Endothelial cell of umbilical vein (primary cell): Measurements from ENCODE around the gene HES1.

Experiments
- EZH2 ChIP-seq: IDR thresholded peaks from 2 replicates; pipeline ENCODE4 v1.6.1; 2012; ENCODE audit warnings: borderline replicate concordance, low read depth, mild to moderate bottlenecking, moderate library complexity, low read length, inconsistent platforms; ENCODE audit not compliant: severe bottlenecking
- FOS ChIP-seq: IDR thresholded peaks from 2 replicates; pipeline ENCODE4 v1.6.1; 2011; ENCODE audit warnings: mild to moderate bottlenecking, low read length, moderate library complexity, borderline replicate concordance; ENCODE audit not compliant: insufficient read depth
- GATA2 ChIP-seq: IDR thresholded peaks from 2 replicates; pipeline ENCODE4 v1.7.0; 2011; ENCODE audit warnings: low read depth, mild to moderate bottlenecking, moderate library complexity, mixed read lengths, low read length; ENCODE audit not compliant: insufficient read length, insufficient read depth
- JUN ChIP-seq: IDR thresholded peaks from 2 replicates; pipeline ENCODE4 v1.6.1; 2011; ENCODE audit warnings: borderline replicate concordance, low read depth; ENCODE audit not compliant: insufficient read length, insufficient read depth
- MYC ChIP-seq: IDR thresholded peaks from one replicate; pipeline ENCODE4 v1.6.1; 2011; ENCODE audit warnings: mild to moderate bottlenecking, low read depth, low read length
- POLR2A ChIP-seq: IDR thresholded peaks from 2 replicates; pipeline ENCODE4 v1.6.1; 2012; ENCODE audit warnings: low read depth, mild to moderate bottlenecking, control low read depth, low read length
- POLR2AphosphoS5 ChIP-seq: IDR thresholded peaks from 2 replicates; pipeline ENCODE4 v1.6.1; 2012; ENCODE audit warnings: low read depth, mild to moderate bottlenecking, control low read depth, low read length, moderate library complexity; ENCODE audit not compliant: insufficient read depth
- TF ChIP-seq, protein P1 (sequence below), 2 donors: IDR thresholded peaks; 1 replicate in 1 of 2; 2 replicates in 1 of 2; pipeline ENCODE4 v1.5.1; 2011; ENCODE audit warnings: low read length in 2 of 2, mild to moderate bottlenecking in 2 of 2, moderate library complexity in 2 of 2, control low read depth in 1 of 2, inconsistent platforms in 1 of 2, low read depth in 1 of 2; ENCODE audit not compliant: insufficient read depth in 1 of 2; ENCODE audit errors: extremely low read depth in 1 of 2
- TF ChIP-seq, protein P2 (sequence below): IDR thresholded peaks from 2 replicates; pipeline ENCODE4 v1.6.1; 2011; ENCODE audit not compliant: insufficient read depth, insufficient read length

DNA sequence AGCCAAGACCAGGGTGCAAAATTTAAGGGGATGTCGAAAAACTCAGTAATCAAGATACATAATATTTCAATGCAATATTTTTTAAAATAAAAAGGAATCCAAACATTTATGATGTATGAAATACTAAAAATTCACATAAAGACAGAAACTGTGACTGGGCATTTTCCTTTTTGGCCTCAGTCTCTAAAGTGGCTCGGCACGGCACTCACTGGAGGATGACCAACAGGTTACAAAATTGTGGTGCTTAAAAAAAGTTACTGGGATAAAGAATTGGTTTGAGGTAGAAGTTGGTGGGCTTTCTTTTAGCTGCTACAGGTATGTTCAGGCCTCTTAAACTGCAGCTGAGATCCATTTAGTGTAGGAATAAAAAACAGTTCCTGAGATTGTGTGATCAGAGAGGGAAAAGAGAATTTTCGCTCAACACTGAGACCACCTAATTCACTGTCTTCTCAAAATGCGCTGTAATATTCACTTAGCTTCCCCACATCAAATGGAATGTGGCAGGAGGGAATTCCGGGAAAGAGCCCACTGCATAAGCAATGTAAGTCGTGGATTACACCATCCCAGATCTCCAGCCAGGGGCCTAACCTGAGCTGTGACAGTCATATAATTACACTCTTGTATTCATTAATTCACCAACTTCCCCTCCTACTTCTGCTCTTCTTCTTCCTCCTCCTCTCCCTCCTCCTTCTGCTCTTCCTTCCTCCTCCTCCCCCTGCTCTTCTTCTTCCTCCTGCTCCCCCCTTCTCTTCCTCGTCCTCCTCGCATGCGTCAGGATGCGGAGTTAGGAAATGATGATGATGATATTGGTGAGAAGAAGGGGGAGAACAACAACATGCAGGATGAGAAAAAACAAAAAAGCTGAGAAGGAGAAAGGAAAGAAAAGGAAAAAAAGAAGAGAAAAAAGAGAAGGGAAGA lies 45.9 kb downstream of the HES1 start:
- TF ChIP-seq POLR2AphosphoS5: no peak
- TF ChIP-seq, protein P1, sequence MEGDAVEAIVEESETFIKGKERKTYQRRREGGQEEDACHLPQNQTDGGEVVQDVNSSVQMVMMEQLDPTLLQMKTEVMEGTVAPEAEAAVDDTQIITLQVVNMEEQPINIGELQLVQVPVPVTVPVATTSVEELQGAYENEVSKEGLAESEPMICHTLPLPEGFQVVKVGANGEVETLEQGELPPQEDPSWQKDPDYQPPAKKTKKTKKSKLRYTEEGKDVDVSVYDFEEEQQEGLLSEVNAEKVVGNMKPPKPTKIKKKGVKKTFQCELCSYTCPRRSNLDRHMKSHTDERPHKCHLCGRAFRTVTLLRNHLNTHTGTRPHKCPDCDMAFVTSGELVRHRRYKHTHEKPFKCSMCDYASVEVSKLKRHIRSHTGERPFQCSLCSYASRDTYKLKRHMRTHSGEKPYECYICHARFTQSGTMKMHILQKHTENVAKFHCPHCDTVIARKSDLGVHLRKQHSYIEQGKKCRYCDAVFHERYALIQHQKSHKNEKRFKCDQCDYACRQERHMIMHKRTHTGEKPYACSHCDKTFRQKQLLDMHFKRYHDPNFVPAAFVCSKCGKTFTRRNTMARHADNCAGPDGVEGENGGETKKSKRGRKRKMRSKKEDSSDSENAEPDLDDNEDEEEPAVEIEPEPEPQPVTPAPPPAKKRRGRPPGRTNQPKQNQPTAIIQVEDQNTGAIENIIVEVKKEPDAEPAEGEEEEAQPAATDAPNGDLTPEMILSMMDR (IDR thresholded peaks at IDR 0.05; ENCODE audit: extremely low read depth in 1 of 2, insufficient read depth in 1 of 2, low read depth in 1 of 2, low read length in 2 of 2): no peak
- no peak for TF ChIP-seq FOS
- TF ChIP-seq POLR2A: no peak
- TF ChIP-seq, protein P2, sequence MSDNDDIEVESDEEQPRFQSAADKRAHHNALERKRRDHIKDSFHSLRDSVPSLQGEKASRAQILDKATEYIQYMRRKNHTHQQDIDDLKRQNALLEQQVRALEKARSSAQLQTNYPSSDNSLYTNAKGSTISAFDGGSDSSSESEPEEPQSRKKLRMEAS: no peak
- no peak for TF ChIP-seq EZH2
- no peak for TF ChIP-seq JUN
- no peak for TF ChIP-seq GATA2
- no peak for TF ChIP-seq MYC
